Uterus (tissue), 2 donors: ENCODE data around the gene PPFIA3.

ENCODE experiments used
- POLR2A ChIP-seq, 2 donors: fragments of 450-650 bp; IDR thresholded peaks; one replicate each; pipeline ENCODE4 v1.6.1; 2016; ENCODE audit warnings: antibody characterized with exemption in 2 of 2, mild to moderate bottlenecking in 1 of 2, moderate library complexity in 1 of 2
- TF ChIP-seq, protein P1 (sequence below), 4 experiments: fragments of 200-600 bp in 2 of 4; fragments of 450-650 bp in 2 of 4; sonication (generic) in 2 of 4; IDR thresholded peaks; one replicate each; pipeline ENCODE4 v1.5.1; 2016 to 2019; ENCODE audit warnings: antibody characterized with exemption in 4 of 4, mild to moderate bottlenecking in 2 of 4, moderate library complexity in 1 of 4

GRCh38 chr19:49173198-49173597 is 53.9 kb downstream of the PPFIA3 start:
- no peak for TF ChIP-seq POLR2A (IDR thresholded peaks at IDR 0.05)
- TF ChIP-seq, protein P1, sequence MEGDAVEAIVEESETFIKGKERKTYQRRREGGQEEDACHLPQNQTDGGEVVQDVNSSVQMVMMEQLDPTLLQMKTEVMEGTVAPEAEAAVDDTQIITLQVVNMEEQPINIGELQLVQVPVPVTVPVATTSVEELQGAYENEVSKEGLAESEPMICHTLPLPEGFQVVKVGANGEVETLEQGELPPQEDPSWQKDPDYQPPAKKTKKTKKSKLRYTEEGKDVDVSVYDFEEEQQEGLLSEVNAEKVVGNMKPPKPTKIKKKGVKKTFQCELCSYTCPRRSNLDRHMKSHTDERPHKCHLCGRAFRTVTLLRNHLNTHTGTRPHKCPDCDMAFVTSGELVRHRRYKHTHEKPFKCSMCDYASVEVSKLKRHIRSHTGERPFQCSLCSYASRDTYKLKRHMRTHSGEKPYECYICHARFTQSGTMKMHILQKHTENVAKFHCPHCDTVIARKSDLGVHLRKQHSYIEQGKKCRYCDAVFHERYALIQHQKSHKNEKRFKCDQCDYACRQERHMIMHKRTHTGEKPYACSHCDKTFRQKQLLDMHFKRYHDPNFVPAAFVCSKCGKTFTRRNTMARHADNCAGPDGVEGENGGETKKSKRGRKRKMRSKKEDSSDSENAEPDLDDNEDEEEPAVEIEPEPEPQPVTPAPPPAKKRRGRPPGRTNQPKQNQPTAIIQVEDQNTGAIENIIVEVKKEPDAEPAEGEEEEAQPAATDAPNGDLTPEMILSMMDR (IDR thresholded peaks at IDR 0.05), result no peak
